Bronchial epithelial cell (primary cell): Measurements from ENCODE around the gene GAS7. TPM values are rescaled to one million over a fixed set of nuclear protein-coding genes. Genes with fewer than 3 reads are reported as not detected.

Experiments used
- DNase-seq: peaks from one replicate; pipeline ENCODE4 v3.0.0-alpha.2; 2010; ENCODE audit warnings: low read depth
- FAIRE-seq: peaks from 2 replicates; lab custom pipeline; 2011; peaks lifted over from hg19 to GRCh38; lab: Jason Lieb, UNC
- H3K27me3 ChIP-seq: 2 replicates; pipeline ENCODE4 v1.5.1; 2011; ENCODE audit warnings: low read length; ENCODE audit not compliant: control insufficient read depth, insufficient read depth
- H3K36me3 ChIP-seq: 2 replicates; pipeline ENCODE4 v1.5.1; 2011; ENCODE audit warnings: low read length; ENCODE audit not compliant: control insufficient read depth, insufficient read depth
- H3K4me3 ChIP-seq: 2 replicates; pipeline ENCODE4 v1.5.1; 2011; ENCODE audit warnings: mild to moderate bottlenecking, low read depth, low read length, control low read depth
- CTCF ChIP-seq: IDR thresholded peaks from 2 replicates; pipeline ENCODE4 v1.5.1; 2011; ENCODE audit warnings: mild to moderate bottlenecking, moderate library complexity, low read length, control low read depth, inconsistent platforms; ENCODE audit not compliant: insufficient read depth, severe bottlenecking
- total RNA-seq: library from RNA; depleted of rRNA; stranded (reverse); fragments of >200 nt; gene quantifications from 2 replicates; pipeline ENCODE4 v1.2.1, GENCODE V29; 2014

Gene GAS7
- total RNA-seq, 1 donor from 2014 or later: 1.1 TPM

- no peak for TF ChIP-seq CTCF
- DNase-seq (no peak), FAIRE-seq (no peak)
- no peak overlapping the region for H3K4me3 ChIP-seq
- no peaks in the 10 kb centered on the region for H3K27me3 ChIP-seq
- H3K36me3 ChIP-seq: no peaks in the 10 kb centered on the region
These were observed 212.8 kb downstream of the GAS7 start for GRCh38 chr17:9985646-9986045.

GRCh38 chr17:9984768-9985167 lies 213.6 kb downstream of the GAS7 start:
- Histone ChIP-seq H3K27me3 (no peaks in the 10 kb centered on the region), H3K4me3 (no peak overlapping the region), H3K36me3 (no peaks in the 10 kb centered on the region)
- no peak for DNase-seq
- no peak for FAIRE-seq
- no peak for TF ChIP-seq CTCF

GRCh38 chr17:9982159-9982558 lies 216.2 kb downstream of the GAS7 start:
- Histone ChIP-seq H3K27me3 (no peaks in the 10 kb centered on the region), H3K36me3 (no peaks in the 10 kb centered on the region), H3K4me3 (no peak overlapping the region)
- DNase-seq (no peak), FAIRE-seq (no peak)
- no peak for TF ChIP-seq CTCF

GRCh38 chr17:9981344-9981915 lies 217.0 kb downstream of the GAS7 start:
- FAIRE-seq (no peak), DNase-seq (no peak)
- H3K36me3 ChIP-seq: no peaks in the 10 kb centered on the region
- no peak overlapping the region for H3K4me3 ChIP-seq
- no peaks in the 10 kb centered on the region for H3K27me3 ChIP-seq
- TF ChIP-seq CTCF: no peak

GRCh38 chr17:9979463-9979995 lies 218.9 kb downstream of the GAS7 start:
- Histone ChIP-seq H3K36me3 (no peaks in the 10 kb centered on the region), H3K4me3 (no peak overlapping the region), H3K27me3 (no peaks in the 10 kb centered on the region)
- TF ChIP-seq CTCF: no peak
- no peak for FAIRE-seq
- DNase-seq: no peak

- Histone ChIP-seq H3K4me3 (no peak overlapping the region), H3K36me3 (no peaks in the 10 kb centered on the region), H3K27me3 (no peaks in the 10 kb centered on the region)
- FAIRE-seq: no peak
- DNase-seq: no peak
- no peak for TF ChIP-seq CTCF
These were observed 221.2 kb downstream of the GAS7 start for GRCh38 chr17:9977180-9977575.
